Measurements from ENCODE around the gene SFT2D3. TPM values are rescaled to one million over a fixed set of nuclear protein-coding genes. Genes with fewer than 3 reads are reported as not detected.

Gene SFT2D3
- total RNA-seq, 1 experiment from 2014 or later: 12.2 TPM

DNA sequence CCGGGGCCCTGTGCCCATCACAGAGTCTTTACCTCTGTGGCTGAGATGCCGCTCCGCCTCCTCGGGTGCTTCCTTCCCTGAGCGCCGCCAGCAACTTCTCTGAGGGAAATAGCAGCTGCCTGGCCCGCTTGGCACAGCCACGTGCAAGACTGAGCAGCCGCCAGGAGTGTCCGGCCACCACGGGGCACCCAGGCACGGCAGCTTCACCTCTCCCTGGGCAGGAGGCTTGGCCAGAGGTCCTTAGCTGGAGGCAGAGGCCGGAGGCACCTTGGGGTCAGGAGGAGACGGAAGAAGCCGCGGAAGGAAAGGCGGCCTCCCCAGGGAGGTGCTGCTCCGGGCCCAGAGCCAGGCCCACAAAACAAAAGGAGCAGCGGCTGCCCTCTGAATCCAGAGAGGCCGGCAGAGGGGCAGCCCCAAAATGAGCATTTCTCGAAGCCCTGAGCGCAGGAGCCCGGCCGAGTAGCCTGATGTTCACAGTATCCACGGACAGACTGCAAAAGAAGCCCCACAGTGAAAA, 20.0 kb upstream of the SFT2D3 start:
- H3K27me3 ChIP-seq (replicated peaks; ENCODE audit: control insufficient read depth, insufficient read depth, low read length): 0 out of 2 replicates have a peak, but pooled peaks cover 1% of the 10 kb centered on the region
- no peaks in the 10 kb centered on the region for H3K9me3 ChIP-seq
- no peak for DNase-seq
- no TSS peak for BruUV-seq (replicated peaks)
- TF ChIP-seq, protein P1, sequence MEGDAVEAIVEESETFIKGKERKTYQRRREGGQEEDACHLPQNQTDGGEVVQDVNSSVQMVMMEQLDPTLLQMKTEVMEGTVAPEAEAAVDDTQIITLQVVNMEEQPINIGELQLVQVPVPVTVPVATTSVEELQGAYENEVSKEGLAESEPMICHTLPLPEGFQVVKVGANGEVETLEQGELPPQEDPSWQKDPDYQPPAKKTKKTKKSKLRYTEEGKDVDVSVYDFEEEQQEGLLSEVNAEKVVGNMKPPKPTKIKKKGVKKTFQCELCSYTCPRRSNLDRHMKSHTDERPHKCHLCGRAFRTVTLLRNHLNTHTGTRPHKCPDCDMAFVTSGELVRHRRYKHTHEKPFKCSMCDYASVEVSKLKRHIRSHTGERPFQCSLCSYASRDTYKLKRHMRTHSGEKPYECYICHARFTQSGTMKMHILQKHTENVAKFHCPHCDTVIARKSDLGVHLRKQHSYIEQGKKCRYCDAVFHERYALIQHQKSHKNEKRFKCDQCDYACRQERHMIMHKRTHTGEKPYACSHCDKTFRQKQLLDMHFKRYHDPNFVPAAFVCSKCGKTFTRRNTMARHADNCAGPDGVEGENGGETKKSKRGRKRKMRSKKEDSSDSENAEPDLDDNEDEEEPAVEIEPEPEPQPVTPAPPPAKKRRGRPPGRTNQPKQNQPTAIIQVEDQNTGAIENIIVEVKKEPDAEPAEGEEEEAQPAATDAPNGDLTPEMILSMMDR (IDR thresholded peaks at IDR 0.05; ENCODE audit: insufficient read depth in 1 of 2, low read depth in 1 of 2, low read length in 1 of 2, severe bottlenecking in 1 of 2, unreplicated experiment in 1 of 2): no peak
- H3K4me3 ChIP-seq (ENCODE audit: low read depth, low read length): no peak overlapping the region
- ChIA-PET POLR2A (no interaction called here), CTCF (no interaction called here)
- Mint-ChIP-seq H3K27ac (ENCODE audit: unreplicated experiment) (no peak overlapping the region), H3K27me3 (ENCODE audit: insufficient read depth, unreplicated experiment) (peaks cover 8% of the 10 kb centered on the region), H3K36me3 (ENCODE audit: insufficient read depth, unreplicated experiment) (no peaks in the 10 kb centered on the region), H3K4me1 (ENCODE audit: low read depth, unreplicated experiment) (no peaks in the 10 kb centered on the region), H3K4me3 (ENCODE audit: unreplicated experiment) (no peak overlapping the region), H3K9me3 (ENCODE audit: unreplicated experiment) (no peaks in the 10 kb centered on the region)
- intact Hi-C loops (cut with micrococcal nuclease; ENCODE audit: unreplicated experiment): no loop called here
- no peaks in the 10 kb centered on the region for H3K36me3 ChIP-seq (ENCODE audit: control insufficient read depth, insufficient read depth, low read length)
- no peaks in the 10 kb centered on the region for H3K4me1 ChIP-seq

DNA sequence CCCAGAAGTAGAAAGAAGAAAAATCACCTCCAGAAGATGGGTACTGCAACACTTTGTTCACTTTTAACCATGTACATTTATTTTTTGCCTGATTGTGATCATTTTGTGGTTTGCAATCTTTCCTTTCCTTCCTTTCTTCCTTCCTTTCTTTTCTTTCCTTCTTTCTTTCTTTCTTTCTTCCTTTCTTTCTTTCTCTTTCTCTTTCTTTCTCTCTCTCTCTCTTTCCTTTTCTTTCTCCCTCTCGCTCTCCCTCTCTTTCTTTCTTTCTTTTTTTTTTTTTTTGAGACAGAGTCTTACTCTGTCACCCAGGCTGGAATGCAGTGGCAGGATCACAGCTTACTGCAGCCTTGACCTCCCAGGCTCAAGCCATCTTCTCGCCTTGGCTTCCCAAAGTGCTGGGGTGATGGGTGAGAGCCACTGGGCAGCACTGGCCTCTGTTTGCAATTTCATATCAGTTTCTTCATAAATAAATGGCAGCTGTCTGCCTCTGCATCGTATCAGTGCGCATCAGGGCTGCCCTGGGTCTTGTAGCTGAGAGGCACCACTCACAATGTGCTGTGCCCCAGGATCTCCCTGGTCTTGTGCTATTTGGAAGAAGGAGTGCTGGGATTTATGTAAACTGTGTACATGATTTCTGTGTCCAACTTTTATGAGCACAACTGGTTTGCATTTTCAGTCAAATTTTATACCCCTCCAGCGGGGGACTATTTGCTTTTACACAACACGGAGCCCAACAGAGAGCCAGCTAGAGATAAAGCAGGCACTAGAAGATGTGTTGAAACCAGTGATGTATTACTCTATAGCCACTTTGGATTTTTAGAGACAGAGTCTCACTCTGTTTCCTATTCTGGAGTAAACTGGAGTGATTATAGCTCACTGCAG, 19.1 kb upstream of the SFT2D3 start:
- H3K36me3 ChIP-seq (ENCODE audit: control insufficient read depth, insufficient read depth, low read length): no peaks in the 10 kb centered on the region
- no peaks in the 10 kb centered on the region for H3K4me1 ChIP-seq
- TF ChIP-seq, protein P1 (IDR thresholded peaks at IDR 0.05; ENCODE audit: insufficient read depth in 1 of 2, low read depth in 1 of 2, low read length in 1 of 2, severe bottlenecking in 1 of 2, unreplicated experiment in 1 of 2): no peak
- Mint-ChIP-seq H3K27ac (ENCODE audit: unreplicated experiment) (no peak overlapping the region), H3K4me3 (ENCODE audit: unreplicated experiment) (no peak overlapping the region), H3K27me3 (ENCODE audit: insufficient read depth, unreplicated experiment) (peaks cover 5% of the 10 kb centered on the region), H3K9me3 (ENCODE audit: unreplicated experiment) (no peaks in the 10 kb centered on the region), H3K36me3 (ENCODE audit: insufficient read depth, unreplicated experiment) (no peaks in the 10 kb centered on the region), H3K4me1 (ENCODE audit: low read depth, unreplicated experiment) (no peaks in the 10 kb centered on the region)
- ChIA-PET CTCF (interaction anchor here (0.6 to 1.5 kb wide), 3 partner anchors 19 to 111 kb away, joined by 3 to 5 read pairs (median 4); partner anchors contain the start of gene SFT2D3), POLR2A (no interaction called here)
- intact Hi-C loops (cut with micrococcal nuclease; ENCODE audit: unreplicated experiment): no loop called here
- H3K4me3 ChIP-seq (ENCODE audit: low read depth, low read length): no peak overlapping the region
- no TSS peak for BruUV-seq (replicated peaks)
- no peak for DNase-seq
- no peaks in the 10 kb centered on the region for H3K27me3 ChIP-seq (replicated peaks; ENCODE audit: control insufficient read depth, insufficient read depth, low read length)
- no peaks in the 10 kb centered on the region for H3K9me3 ChIP-seq

DNA sequence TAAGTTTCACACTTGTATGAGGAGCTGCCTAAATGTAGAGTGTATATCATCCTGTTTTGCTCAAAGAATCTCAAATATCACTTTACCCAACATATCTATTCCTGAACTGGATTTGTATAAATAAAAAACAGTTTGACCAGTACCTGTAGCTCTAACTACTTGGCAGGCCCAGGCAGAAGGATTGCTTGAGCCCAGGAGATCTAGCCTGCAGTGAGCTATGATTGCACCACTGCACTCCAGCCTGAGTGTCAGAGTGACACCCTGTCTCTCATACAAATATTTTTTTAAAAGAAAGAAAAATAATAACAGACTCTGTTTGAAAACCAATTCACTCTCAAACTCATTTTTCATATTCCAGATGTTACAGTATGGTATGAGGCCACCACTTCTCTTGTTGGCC, 18.2 kb upstream of the SFT2D3 start:
- Mint-ChIP-seq H3K4me1 (ENCODE audit: low read depth, unreplicated experiment) (no peaks in the 10 kb centered on the region), H3K27ac (ENCODE audit: unreplicated experiment) (no peak overlapping the region), H3K36me3 (ENCODE audit: insufficient read depth, unreplicated experiment) (no peaks in the 10 kb centered on the region), H3K4me3 (ENCODE audit: unreplicated experiment) (no peak overlapping the region), H3K27me3 (ENCODE audit: insufficient read depth, unreplicated experiment) (peaks cover 3% of the 10 kb centered on the region), H3K9me3 (ENCODE audit: unreplicated experiment) (no peaks in the 10 kb centered on the region)
- BruUV-seq (replicated peaks): no TSS peak
- POLR2A ChIA-PET: no interaction called here
- Histone ChIP-seq H3K9me3 (0 out of 2 replicates have a peak, but pooled peaks cover 2% of the 10 kb centered on the region), H3K4me1 (no peaks in the 10 kb centered on the region), H3K27me3 (replicated peaks; ENCODE audit: control insufficient read depth, insufficient read depth, low read length) (no peaks in the 10 kb centered on the region), H3K36me3 (ENCODE audit: control insufficient read depth, insufficient read depth, low read length) (no peaks in the 10 kb centered on the region), H3K4me3 (ENCODE audit: low read depth, low read length) (no peak overlapping the region)
- intact Hi-C loops (cut with micrococcal nuclease; ENCODE audit: unreplicated experiment): no loop called here
- TF ChIP-seq, protein P1 (IDR thresholded peaks at IDR 0.05; ENCODE audit: insufficient read depth in 1 of 2, low read depth in 1 of 2, low read length in 1 of 2, severe bottlenecking in 1 of 2, unreplicated experiment in 1 of 2): no peak
- no peak for DNase-seq
- CTCF ChIA-PET: interaction anchor here (1.2 to 1.5 kb wide), 2 partner anchors 18 to 92 kb away, joined by 3 to 4 read pairs; partner anchors contain the start of gene SFT2D3

Measured in Caco-2 (cell line).